GM23248 (cell line): ENCODE results near the gene DMC1.

ENCODE experiments used
- EZH2 ChIP-seq: fragments of 200-600 bp; sonication (generic); IDR thresholded peaks from 2 replicates; pipeline ENCODE4 v1.6.1; 2018; ENCODE audit warnings: antibody characterized with exemption, mild to moderate bottlenecking; ENCODE audit not compliant: insufficient read depth, poor library complexity, severe bottlenecking
- EZH2phosphoT487 ChIP-seq: fragments of 200-600 bp; sonication (generic); IDR thresholded peaks from 2 replicates; pipeline ENCODE4 v1.6.1; 2018; ENCODE audit warnings: antibody characterized with exemption, moderate library complexity, mild to moderate bottlenecking, low read depth; ENCODE audit not compliant: insufficient read depth

GRCh38 chr22:38602166-38602565, 32.2 kb upstream of the DMC1 start:
- TF ChIP-seq EZH2: no peak
- TF ChIP-seq EZH2phosphoT487: no peak
